HEK293 (cell line): ENCODE measurements around the gene HUS1B.
A peak's percentile ranks its signal among the peaks of the same experiment; 100 is the strongest.

Source experiments
- HOXC10 ChIP-seq: sonication (generic); formaldehyde crosslinking; IDR thresholded peaks from 2 replicates; pipeline ENCODE4 v1.8.1; 2023; ENCODE audit warnings: mild to moderate bottlenecking, missing genetic modification reagents
- INSM2 ChIP-seq: fragments of 450-650 bp; formaldehyde crosslinking; IDR thresholded peaks from 2 replicates; pipeline ENCODE4 v1.5.1; 2016; ENCODE audit warnings: missing biosample characterization, missing genetic modification characterization
- KLF1 ChIP-seq: fragments of 450-650 bp; formaldehyde crosslinking; IDR thresholded peaks from 2 replicates; pipeline ENCODE4 v1.5.1; 2016; ENCODE audit warnings: missing biosample characterization, missing genetic modification characterization
- KLF17 ChIP-seq: fragments of 450-650 bp; formaldehyde crosslinking; IDR thresholded peaks from 2 replicates; pipeline ENCODE4 v1.5.1; 2016; ENCODE audit warnings: missing biosample characterization, missing genetic modification characterization
- KLF7 ChIP-seq: fragments of 450-650 bp; formaldehyde crosslinking; IDR thresholded peaks from 2 replicates; pipeline ENCODE4 v1.5.1; 2016; ENCODE audit warnings: missing biosample characterization, missing genetic modification characterization, borderline replicate concordance
- KLF8 ChIP-seq: fragments of 450-650 bp; formaldehyde crosslinking; IDR thresholded peaks from 2 replicates; pipeline ENCODE4 v1.5.1; 2016; ENCODE audit warnings: missing biosample characterization, missing genetic modification characterization
- SETDB1 ChIP-seq: IDR thresholded peaks from one replicate; pipeline ENCODE4 v1.6.1; 2017; ENCODE audit warnings: mild to moderate bottlenecking, low read length, moderate library complexity, mixed read lengths; ENCODE audit not compliant: insufficient read length
- YY2 ChIP-seq: fragments of 450-650 bp; formaldehyde crosslinking; IDR thresholded peaks from 2 replicates; pipeline ENCODE4 v1.5.1; 2016; ENCODE audit warnings: missing biosample characterization, missing genetic modification characterization
- ZBTB1 ChIP-seq: fragments of 450-650 bp; formaldehyde crosslinking; IDR thresholded peaks from 2 replicates; pipeline ENCODE4 v1.5.1; 2016; ENCODE audit warnings: missing biosample characterization, missing genetic modification characterization
- ZBTB11 ChIP-seq: fragments of 450-650 bp; formaldehyde crosslinking; conservative IDR thresholded peaks from 2 replicates; pipeline ENCODE4 v1.5.1; 2016; ENCODE audit warnings: low read depth, missing biosample characterization, missing genetic modification characterization
- ZBTB21 ChIP-seq: fragments of 450-650 bp; formaldehyde crosslinking; IDR thresholded peaks from 2 replicates; pipeline ENCODE4 v1.5.1; 2017; ENCODE audit warnings: missing biosample characterization, missing genetic modification characterization
- ZBTB26 ChIP-seq: fragments of 450-650 bp; formaldehyde crosslinking; optimal IDR thresholded peaks from 2 replicates; pipeline ENCODE3; 2016; ENCODE audit warnings: missing biosample characterization, mild to moderate bottlenecking, missing genetic modification characterization
- ZBTB49 ChIP-seq: fragments of 450-650 bp; formaldehyde crosslinking; IDR thresholded peaks from 2 replicates; pipeline ENCODE4 v1.5.1; 2016; ENCODE audit warnings: missing biosample characterization, missing genetic modification characterization, low read depth
- ZEB2 ChIP-seq: fragments of 450-650 bp; formaldehyde crosslinking; IDR thresholded peaks from 2 replicates; pipeline ENCODE4 v1.5.1; 2016; ENCODE audit warnings: missing biosample characterization, missing genetic modification characterization
- ZFHX2 ChIP-seq: fragments of 450-650 bp; formaldehyde crosslinking; conservative IDR thresholded peaks from 2 replicates; pipeline ENCODE4 v1.5.1; 2016; ENCODE audit warnings: missing biosample characterization, missing genetic modification characterization
- ZNF10 ChIP-seq: fragments of 450-650 bp; formaldehyde crosslinking; IDR thresholded peaks from 2 replicates; pipeline ENCODE4 v1.5.1; 2017; ENCODE audit warnings: missing biosample characterization, missing genetic modification characterization
- ZNF184 ChIP-seq: fragments of 450-650 bp; IDR thresholded peaks from 2 replicates; pipeline ENCODE4 v1.5.1; 2018; ENCODE audit warnings: missing biosample characterization, mild to moderate bottlenecking, missing genetic modification characterization
- ZNF221 ChIP-seq: fragments of 450-650 bp; formaldehyde crosslinking; IDR thresholded peaks from 2 replicates; pipeline ENCODE4 v1.5.1; 2017; ENCODE audit warnings: missing biosample characterization, missing genetic modification characterization, borderline replicate concordance
- ZNF324 ChIP-seq: fragments of 450-650 bp; formaldehyde crosslinking; IDR thresholded peaks from 2 replicates; pipeline ENCODE4 v1.5.1; 2016; ENCODE audit warnings: missing biosample characterization, missing genetic modification characterization
- ZNF488 ChIP-seq: fragments of 450-650 bp; formaldehyde crosslinking; IDR thresholded peaks from 2 replicates; pipeline ENCODE4 v1.5.1; 2016; ENCODE audit warnings: missing biosample characterization, missing genetic modification characterization
- ZNF501 ChIP-seq: fragments of 450-650 bp; formaldehyde crosslinking; IDR thresholded peaks from 2 replicates; pipeline ENCODE4 v1.5.1; 2016; ENCODE audit warnings: missing biosample characterization, missing genetic modification characterization
- ZNF513 ChIP-seq: fragments of 450-650 bp; IDR thresholded peaks from 2 replicates; pipeline ENCODE4 v1.5.1; 2018; ENCODE audit warnings: missing biosample characterization, missing genetic modification characterization
- ZNF768 ChIP-seq: fragments of 450-650 bp; formaldehyde crosslinking; IDR thresholded peaks from 2 replicates; pipeline ENCODE4 v1.5.1; 2018; ENCODE audit warnings: missing biosample characterization, mild to moderate bottlenecking, missing genetic modification characterization
- ZNF776 ChIP-seq: fragments of 450-650 bp; formaldehyde crosslinking; IDR thresholded peaks from 2 replicates; pipeline ENCODE4 v1.5.0; 2017; ENCODE audit warnings: missing biosample characterization, missing genetic modification characterization, borderline replicate concordance
- ZNF785 ChIP-seq: fragments of 450-650 bp; formaldehyde crosslinking; IDR thresholded peaks from 2 replicates; pipeline ENCODE4 v1.5.1; 2016; ENCODE audit warnings: missing biosample characterization, missing genetic modification characterization

The HUS1B gene

GRCh38 chr6:692858-693722, 36.2 kb upstream of the HUS1B start, which contains the start of gene EXOC2 (continued):
- TF ChIP-seq KLF1 (tag by site-specific recombination) = peak; percentile 62; the same call in 1 of the 2 replicates
- no peak for TF ChIP-seq ZBTB49 (tag by site-specific recombination)
- peak; percentile 89 for TF ChIP-seq ZNF324
- 0 out of 2 replicates have a peak, but pooled peaks have one; percentile 34 for TF ChIP-seq ZNF785
- TF ChIP-seq ZNF221 (tag by site-specific recombination) = no peak
- no peak for TF ChIP-seq ZNF488
- TF ChIP-seq SETDB1 = no peak
- 0 out of 2 replicates have a peak, but pooled peaks have one; percentile 67 for TF ChIP-seq HOXC10 (CRISPR knock-in tag)
- peak; percentile 95 for TF ChIP-seq KLF7 (tag by site-specific recombination)
- TF ChIP-seq ZEB2 (tag by site-specific recombination) = peak; percentile 88
- TF ChIP-seq ZNF513 (tag by site-specific recombination) = peak; percentile 37; the same call in 1 of the 2 replicates
- TF ChIP-seq ZNF184 = no peak
- peak; percentile 81; the same call in 1 of the 2 replicates for TF ChIP-seq ZNF10 (tag by site-specific recombination)
- 0 out of 2 replicates have a peak, but pooled peaks have one; percentile 44 for TF ChIP-seq ZBTB21 (tag by site-specific recombination)
- peak; percentile 85 for TF ChIP-seq YY2 (tag by site-specific recombination)
- TF ChIP-seq ZNF501 (tag by site-specific recombination) = no peak; the same call in 1 of the 2 replicates
- no peak; the same call in 1 of the 2 replicates for TF ChIP-seq ZNF776
- peak; percentile 94 for TF ChIP-seq ZFHX2 (tag by site-specific recombination)
- TF ChIP-seq ZBTB11 (tag by site-specific recombination) = peak; percentile 70
- peak; percentile 93 for TF ChIP-seq KLF17 (tag by site-specific recombination)
- TF ChIP-seq INSM2 = peak; percentile 90
- TF ChIP-seq ZBTB26 (tag by site-specific recombination) = peak; percentile 89
- TF ChIP-seq ZNF768 (tag by site-specific recombination) = no peak
- peak; percentile 96 for TF ChIP-seq KLF8
- 0 out of 2 replicates have a peak, but pooled peaks have one; percentile 34 for TF ChIP-seq ZBTB1 (tag by site-specific recombination)
